SK-N-MC (cell line): ENCODE measurements around the gene RASAL1.

ENCODE experiments used
- DNase-seq: peaks from one replicate; pipeline ENCODE4 v3.0.0-alpha.2; 2011; ENCODE audit warnings: low read depth, low spot score
- H3K27ac ChIP-seq: fragments of 200-600 bp; sonication (generic); 2 replicates; pipeline ENCODE4 v1.5.1; 2016; ENCODE audit warnings: mixed run types
- H3K36me3 ChIP-seq: fragments of 200-600 bp; sonication (generic); 2 replicates; pipeline ENCODE4 v1.6.1; 2017; ENCODE audit warnings: antibody characterized with exemption, low read length, mixed read lengths; ENCODE audit not compliant: insufficient read depth
- H3K4me3 ChIP-seq: fragments of 200-600 bp; sonication (generic); 2 replicates; pipeline ENCODE4 v1.5.1; 2016
- H3K9ac ChIP-seq: fragments of 200-600 bp; sonication (generic); 2 replicates; pipeline ENCODE4 v1.8.0; 2017; ENCODE audit warnings: mixed run types, mixed read lengths; ENCODE audit not compliant: insufficient read length
- H3K9me3 ChIP-seq: fragments of 200-600 bp; sonication (generic); 2 replicates; pipeline ENCODE4 v1.6.1; 2017; ENCODE audit warnings: low read depth, mild to moderate bottlenecking, antibody characterized with exemption, low read length, moderate library complexity, mixed read lengths
- EZH2 ChIP-seq: fragments of 200-600 bp; sonication (generic); IDR thresholded peaks from one replicate; pipeline ENCODE4 v1.6.1; 2017; ENCODE audit warnings: antibody characterized with exemption
- FOXP2 ChIP-seq: optimal IDR thresholded peaks from 2 replicates; pipeline ENCODE3; 2011; ENCODE audit warnings: mild to moderate bottlenecking, moderate library complexity; ENCODE audit not compliant: insufficient read depth; ENCODE audit errors: extremely low read length, control extremely low read depth
- POLR2AphosphoS5 ChIP-seq: IDR thresholded peaks from 2 replicates; pipeline ENCODE4 v1.6.1; 2012; ENCODE audit warnings: mild to moderate bottlenecking, low read depth, low read length, borderline replicate concordance

Gene RASAL1

GRCh38 chr12:113157218-113157859, 21.8 kb upstream of the RASAL1 start:
- no peaks in the 10 kb centered on the region for H3K9me3 ChIP-seq
- H3K9ac ChIP-seq, result no peak overlapping the region
- H3K27ac ChIP-seq, result no peak overlapping the region
- no peak for DNase-seq
- no peak for TF ChIP-seq POLR2AphosphoS5
- TF ChIP-seq EZH2, result no peak
- no peak for TF ChIP-seq FOXP2
- peaks cover 35% of the 10 kb centered on the region for H3K36me3 ChIP-seq
- no peak overlapping the region for H3K4me3 ChIP-seq

DNA sequence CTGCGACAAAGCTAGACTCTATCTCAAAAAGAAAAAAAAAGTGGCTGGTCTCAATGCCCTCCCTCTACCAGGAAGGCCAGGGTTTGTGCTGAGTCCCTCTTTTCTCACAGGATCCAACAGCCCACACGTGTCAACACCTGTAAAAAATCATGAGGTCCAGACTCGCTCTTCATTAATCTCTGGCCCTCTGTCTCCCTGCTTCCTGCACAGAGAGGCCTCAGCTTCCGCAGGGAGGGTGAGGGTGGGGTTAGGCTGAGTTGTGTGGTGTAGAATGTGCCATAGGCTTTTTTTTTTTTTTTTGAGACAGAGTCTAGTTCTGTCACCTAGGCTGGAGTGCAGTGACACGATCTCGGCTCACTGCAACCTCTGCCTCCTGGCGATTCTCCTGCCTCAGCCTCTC, 20.1 kb upstream of the RASAL1 start:
- peaks cover 26% of the 10 kb centered on the region for H3K36me3 ChIP-seq
- H3K9ac ChIP-seq, result no peak overlapping the region
- H3K27ac ChIP-seq, result no peak overlapping the region
- no peak overlapping the region for H3K4me3 ChIP-seq
- TF ChIP-seq FOXP2, result no peak
- TF ChIP-seq POLR2AphosphoS5, result no peak
- TF ChIP-seq EZH2, result no peak
- H3K9me3 ChIP-seq, result no peaks in the 10 kb centered on the region
- no peak for DNase-seq

- H3K36me3 ChIP-seq, result peaks cover 20% of the 10 kb centered on the region
- no peak overlapping the region for H3K27ac ChIP-seq
- H3K9ac ChIP-seq, result no peak overlapping the region
- no peaks in the 10 kb centered on the region for H3K9me3 ChIP-seq
- TF ChIP-seq POLR2AphosphoS5, result no peak
- TF ChIP-seq FOXP2, result no peak
- TF ChIP-seq EZH2, result no peak
- no peak for DNase-seq
- H3K4me3 ChIP-seq, result no peak overlapping the region
Observed at GRCh38 chr12:113155060-113155459, 19.5 kb upstream of the RASAL1 start.

GRCh38 chr12:113154351-113154973, 18.9 kb upstream of the RASAL1 start:
- TF ChIP-seq POLR2AphosphoS5, result no peak
- no peak for TF ChIP-seq EZH2
- TF ChIP-seq FOXP2, result no peak
- H3K9ac ChIP-seq, result no peak overlapping the region
- peaks cover 14% of the 10 kb centered on the region for H3K36me3 ChIP-seq
- H3K4me3 ChIP-seq, result no peak overlapping the region
- no peaks in the 10 kb centered on the region for H3K9me3 ChIP-seq
- DNase-seq, result no peak
- no peak overlapping the region for H3K27ac ChIP-seq

- Histone ChIP-seq H3K9ac (peak overlapping the region; percentile 41), H3K4me3 (peak overlapping the region; percentile 81), H3K36me3 (peaks cover under 1% of the 10 kb centered on the region; the same call in 1 of the 2 replicates), H3K27ac (no peak overlapping the region), H3K9me3 (no peaks in the 10 kb centered on the region)
- TF ChIP-seq FOXP2, result no peak
- no peak for TF ChIP-seq POLR2AphosphoS5
- TF ChIP-seq EZH2, result no peak
- no peak for DNase-seq
Observed at GRCh38 chr12:113152835-113153814, 17.6 kb upstream of the RASAL1 start.

DNA sequence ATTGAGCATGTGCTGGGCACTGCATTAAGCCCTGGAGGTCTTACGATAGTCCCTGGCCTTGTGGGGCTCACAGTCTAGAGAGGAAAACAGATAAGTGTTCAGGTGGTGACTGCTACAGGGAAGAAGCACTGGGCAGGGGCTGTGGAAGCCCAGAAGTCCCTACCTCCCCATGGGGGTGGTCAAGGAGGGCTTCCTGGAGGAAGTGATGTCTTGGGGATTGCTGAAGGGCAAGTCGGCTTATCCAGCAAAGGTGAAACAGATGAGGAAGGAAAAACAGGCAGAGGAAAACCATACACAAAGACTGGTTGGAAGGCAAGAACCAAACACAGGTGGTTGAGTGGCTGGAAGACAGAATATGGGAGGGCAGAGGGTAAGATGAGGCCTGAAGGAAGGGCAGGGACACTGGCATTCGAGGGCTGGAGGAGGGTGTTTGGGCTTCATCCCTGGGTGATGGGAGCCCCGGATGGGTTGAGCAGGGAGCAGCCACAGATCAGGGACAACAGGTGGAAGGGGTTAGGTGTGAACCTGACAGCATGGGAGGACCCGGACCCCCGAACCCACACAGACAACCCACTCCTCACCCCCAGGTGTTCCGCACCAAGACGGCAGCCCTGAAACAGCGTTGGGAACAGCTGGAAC, 16.8 kb upstream of the RASAL1 start:
- Histone ChIP-seq H3K36me3 (no peaks in the 10 kb centered on the region; the same call in 1 of the 2 replicates), H3K9ac (peak overlapping the region; percentile 41), H3K9me3 (no peaks in the 10 kb centered on the region), H3K4me3 (peak overlapping the region; percentile 81), H3K27ac (no peak overlapping the region)
- TF ChIP-seq FOXP2, result no peak
- no peak for TF ChIP-seq POLR2AphosphoS5
- no peak for TF ChIP-seq EZH2
- DNase-seq, result no peak

GRCh38 chr12:113151655-113152054, 16.1 kb upstream of the RASAL1 start:
- H3K9me3 ChIP-seq, result no peaks in the 10 kb centered on the region
- no peak overlapping the region for H3K27ac ChIP-seq
- no peaks in the 10 kb centered on the region for H3K36me3 ChIP-seq
- no peak for DNase-seq
- H3K4me3 ChIP-seq, result no peak overlapping the region
- TF ChIP-seq EZH2 (no peak), POLR2AphosphoS5 (no peak), FOXP2 (no peak)
- H3K9ac ChIP-seq, result no peak overlapping the region
